Measurements from ENCODE around the gene ATP6V1D. TPM values are rescaled to one million over a fixed set of nuclear protein-coding genes. Genes with fewer than 3 reads are reported as not detected.
A peak's percentile ranks its signal among the peaks of the same experiment; 100 is the strongest.
"Not testable (repeated sequence)": the region's sequence is repeated elsewhere in the genome, so short reads cannot be mapped to it uniquely, and the experiment has no call there.

Gene ATP6V1D
- 10 to 100 TPM; 32.4 to 33.5 TPM for total RNA-seq

DNA sequence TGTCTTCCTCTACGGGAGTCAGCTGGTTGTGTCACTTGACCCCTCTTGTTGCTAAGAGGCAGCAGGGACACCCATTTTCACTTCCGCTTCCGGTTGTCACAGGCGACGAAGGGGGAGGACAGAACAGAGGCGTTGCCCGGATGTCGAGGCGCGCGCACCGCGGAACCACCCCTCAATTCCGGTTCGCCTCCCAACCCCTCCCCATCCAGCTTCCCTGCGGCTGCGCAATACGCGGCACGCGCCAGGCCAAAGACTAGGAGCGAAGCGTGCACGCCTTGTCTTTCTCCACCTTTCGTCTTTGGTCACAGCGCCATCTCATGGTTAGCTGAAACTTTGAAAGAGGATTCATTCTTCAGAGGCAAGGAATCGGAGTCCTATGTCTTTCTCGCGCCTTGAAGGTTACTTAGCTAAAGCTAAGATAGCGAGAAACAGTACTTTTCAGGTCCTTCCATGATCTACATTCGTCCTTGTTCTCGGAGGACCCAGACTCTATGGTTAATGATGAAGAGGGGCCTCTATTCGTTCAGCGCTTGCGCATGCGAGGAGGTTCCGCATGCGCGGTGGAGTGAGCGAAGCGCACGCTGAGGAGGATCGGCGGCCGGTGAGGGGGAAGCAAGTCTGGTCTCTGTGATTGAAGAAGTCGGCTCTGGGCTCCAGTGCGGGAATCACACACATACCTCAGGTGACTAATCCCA is at the start of gene ATP6V1D, which contains the start of gene EIF2S1:
Gene ATP6V1D, minus strand, starts transcription at position 30 of the 695 bp plus-strand sequence. CDS start 106 bp downstream, outside the sequence.
Gene EIF2S1, plus strand, starts transcription at position 554 of the 695 bp plus-strand sequence. CDS start 4,440 bp downstream, outside the sequence.
- CTCF ChIA-PET, result interaction anchor here (0.7 to 2.0 kb wide), 18 partner anchors 9 to 240 kb away, joined by 3 to 12 read pairs (median 4); partner anchors contain the start of genes PALS1 and PIGH
- Mint-ChIP-seq H3K27ac (peak within 1 kb of the TSS; percentile 93), H3K27me3 (no peaks in the 10 kb centered on the region), H3K4me1 (peaks cover 67% of the 10 kb centered on the region), H3K4me3 (peak within 1 kb of the TSS; percentile 99), H3K9me3 (ENCODE audit: low read depth) (no peaks in the 10 kb centered on the region), H3K36me3 (peaks cover 18% of the 10 kb centered on the region)
- ATAC-seq (peak; percentile 92), DNase-seq (peak; percentile 100)

DNA sequence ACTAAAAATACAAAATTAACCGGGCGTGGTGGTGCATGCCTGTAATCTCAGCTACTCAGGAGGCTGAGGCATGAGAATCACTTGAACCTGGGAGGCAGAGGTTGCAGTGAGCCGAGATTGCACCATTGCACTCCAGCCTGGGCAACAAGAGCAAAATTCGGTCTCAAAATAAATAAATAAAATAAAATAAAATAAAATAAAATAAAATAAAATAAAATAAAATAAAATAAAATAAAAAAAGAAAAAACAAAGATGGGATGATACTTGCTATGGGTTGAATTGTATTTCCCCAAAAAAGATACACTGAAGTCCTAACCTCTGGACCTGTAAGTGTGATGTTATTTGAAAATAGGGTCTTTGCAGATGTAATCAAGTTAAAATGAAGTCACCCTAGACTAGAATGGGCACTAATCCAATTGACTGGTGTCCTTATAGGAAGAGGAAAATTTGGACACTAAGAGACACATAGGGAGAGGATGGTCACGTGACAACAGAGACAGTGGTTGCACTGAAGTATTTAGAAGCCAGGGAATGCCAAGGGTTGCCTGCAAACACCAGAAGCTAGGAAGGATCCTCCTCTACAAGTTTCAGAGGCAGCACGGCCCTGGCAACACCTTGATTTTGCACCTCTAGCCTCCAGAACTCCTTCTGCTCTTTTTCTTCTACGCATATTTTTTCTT is 48.7 kb upstream of the ATP6V1D start:
- H3K36me3 Mint-ChIP-seq; ATAC-seq; H3K9me3 Mint-ChIP-seq (ENCODE audit: low read depth); H3K4me3 Mint-ChIP-seq; H3K27ac Mint-ChIP-seq; H3K4me1 Mint-ChIP-seq; DNase-seq; CTCF ChIA-PET: not testable (repeated sequence)
- peaks cover 14% of the 10 kb centered on the region for H3K27me3 Mint-ChIP-seq

DNA sequence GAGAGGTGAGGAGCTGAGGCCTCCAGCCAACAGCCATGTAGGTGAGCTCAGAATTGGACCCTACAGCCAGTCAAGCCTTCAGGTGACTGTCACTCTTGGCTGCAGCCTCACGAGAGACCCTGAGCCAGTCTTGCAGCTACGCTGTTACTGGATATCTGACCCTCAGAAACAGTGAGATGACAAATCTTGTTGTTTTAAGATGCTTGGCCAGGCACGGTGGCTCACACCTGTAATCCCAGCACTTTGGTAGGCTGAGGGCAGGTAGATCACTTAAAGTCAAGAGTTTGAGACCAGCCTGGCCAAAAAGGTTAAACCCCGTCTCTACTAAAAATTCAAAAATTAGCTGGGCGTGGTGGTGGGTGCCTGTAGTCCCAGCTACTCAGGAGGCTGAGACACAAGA is 46.2 kb upstream of the ATP6V1D start:
- CTCF ChIA-PET, result interaction anchor here (1.0 kb wide), 1 partner anchor 22 kb away, joined by 4 read pairs; no protein-coding TSS in a partner anchor
- ATAC-seq (no peak), DNase-seq (no peak)
- Mint-ChIP-seq H3K4me3 (no peak overlapping the region), H3K27ac (no peak overlapping the region), H3K9me3 (ENCODE audit: low read depth) (no peaks in the 10 kb centered on the region), H3K4me1 (no peaks in the 10 kb centered on the region), H3K36me3 (no peaks in the 10 kb centered on the region), H3K27me3 (peaks cover 2% of the 10 kb centered on the region)

DNA sequence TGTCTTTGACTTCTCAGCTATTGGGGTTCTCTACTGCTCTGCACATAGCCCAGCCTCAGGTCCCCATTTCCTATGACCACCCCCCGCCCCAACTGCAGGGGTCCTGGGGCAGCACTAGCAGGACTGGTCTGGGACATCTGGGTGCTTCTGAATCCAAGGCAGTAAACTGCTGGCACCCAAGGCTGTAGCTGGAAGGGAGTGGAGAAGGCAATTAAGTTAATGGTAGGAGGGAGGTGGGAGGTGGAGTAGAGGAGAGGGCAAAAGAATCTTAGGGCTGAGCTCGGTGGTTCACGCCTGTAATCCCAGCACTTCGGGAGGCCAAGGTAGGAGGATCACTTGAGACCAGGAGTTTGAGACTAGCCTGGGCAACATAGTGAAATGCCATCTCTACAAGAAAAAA is 40.8 kb upstream of the ATP6V1D start:
- ATAC-seq (no peak), DNase-seq (no peak)
- no peaks in the 10 kb centered on the region for H3K9me3 Mint-ChIP-seq (ENCODE audit: low read depth)
- no peak overlapping the region for H3K27ac Mint-ChIP-seq
- CTCF ChIA-PET, result interaction anchor here (0.9 kb wide), 1 partner anchor 27 kb away, joined by 3 read pairs; no protein-coding TSS in a partner anchor
- H3K4me3 Mint-ChIP-seq, result no peak overlapping the region
- H3K4me1 Mint-ChIP-seq, result no peaks in the 10 kb centered on the region
- no peaks in the 10 kb centered on the region for H3K36me3 Mint-ChIP-seq
- H3K27me3 Mint-ChIP-seq, result peaks cover 8% of the 10 kb centered on the region

DNA sequence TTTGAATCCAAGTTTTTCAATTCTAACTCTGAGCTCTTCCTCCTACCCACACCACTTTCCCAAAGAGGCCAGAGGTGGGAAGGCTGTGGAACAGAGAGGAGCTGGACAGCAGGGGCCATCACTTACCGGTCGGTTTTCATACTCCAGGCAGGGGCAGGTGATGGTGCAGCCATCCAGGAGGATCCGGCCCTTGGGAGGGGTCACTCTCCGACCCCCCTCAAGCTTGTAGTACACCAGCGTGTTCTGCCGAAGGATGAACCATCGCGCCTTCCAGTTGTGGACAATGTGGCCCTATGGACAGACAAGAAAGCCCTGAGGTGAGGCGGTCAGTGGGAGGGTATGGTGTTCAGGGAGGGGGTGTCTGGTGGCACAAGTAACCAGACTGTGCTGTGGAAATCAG is 37.9 kb upstream of the ATP6V1D start:
- peaks cover 8% of the 10 kb centered on the region for H3K27me3 Mint-ChIP-seq
- H3K4me1 Mint-ChIP-seq, result no peaks in the 10 kb centered on the region
- no peak for ATAC-seq
- H3K4me3 Mint-ChIP-seq, result no peak overlapping the region
- no peak overlapping the region for H3K27ac Mint-ChIP-seq
- CTCF ChIA-PET, result no interaction called here
- no peaks in the 10 kb centered on the region for H3K36me3 Mint-ChIP-seq
- no peaks in the 10 kb centered on the region for H3K9me3 Mint-ChIP-seq (ENCODE audit: low read depth)
- DNase-seq, result no peak

DNA sequence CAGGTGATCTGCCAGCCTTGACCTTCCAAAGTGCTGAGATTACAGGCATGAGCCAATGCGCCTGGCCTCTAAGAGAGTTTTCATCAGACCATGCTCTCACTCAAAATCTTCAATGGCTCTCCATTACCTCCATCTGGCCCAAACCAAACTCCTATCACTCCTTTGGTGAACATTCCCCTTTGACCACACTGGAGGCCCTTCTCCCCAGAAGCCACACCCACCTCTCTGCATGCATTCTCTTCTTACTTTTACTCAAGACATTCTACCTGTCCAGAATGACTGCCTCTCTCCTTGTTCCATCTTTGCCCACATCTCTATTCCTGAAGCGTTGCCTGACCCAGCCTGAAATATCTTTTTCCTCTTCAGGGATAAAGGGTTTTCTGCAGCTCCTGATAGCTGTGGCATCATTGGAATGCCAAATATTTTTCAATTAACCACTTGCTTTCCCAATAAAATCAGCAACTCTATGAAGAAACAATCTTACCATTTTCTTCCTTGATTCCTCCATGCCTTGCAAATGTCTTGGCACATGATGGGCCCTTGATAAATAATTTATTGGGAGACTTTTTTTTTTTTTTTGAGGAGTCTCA is 36.9 kb upstream of the ATP6V1D start:
- H3K4me1 Mint-ChIP-seq, result no peaks in the 10 kb centered on the region
- no peaks in the 10 kb centered on the region for H3K36me3 Mint-ChIP-seq
- H3K27me3 Mint-ChIP-seq, result peaks cover 8% of the 10 kb centered on the region
- CTCF ChIA-PET, result no interaction called here
- ATAC-seq, result no peak
- DNase-seq, result no peak
- H3K27ac Mint-ChIP-seq, result no peak overlapping the region
- H3K4me3 Mint-ChIP-seq, result no peak overlapping the region
- no peaks in the 10 kb centered on the region for H3K9me3 Mint-ChIP-seq (ENCODE audit: low read depth)

DNA sequence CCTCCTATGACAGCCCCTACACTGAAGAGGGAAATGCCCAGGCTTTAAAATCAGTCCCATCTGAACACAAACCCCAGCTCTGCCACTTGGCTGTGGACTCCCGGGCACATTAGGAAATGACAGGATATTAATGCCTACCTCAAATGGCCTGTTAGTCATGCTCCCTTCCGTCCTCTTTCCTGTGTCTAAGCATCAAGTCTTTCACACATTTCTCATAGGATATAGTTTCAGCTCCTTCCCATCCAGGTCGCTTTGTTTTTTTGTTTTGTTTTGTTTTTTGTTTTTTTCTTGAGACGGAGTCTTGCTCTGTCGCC is 36.2 kb upstream of the ATP6V1D start:
- DNase-seq (no peak), ATAC-seq (no peak)
- H3K27ac Mint-ChIP-seq, result no peak overlapping the region
- H3K4me1 Mint-ChIP-seq, result peaks cover 1% of the 10 kb centered on the region
- H3K4me3 Mint-ChIP-seq, result no peak overlapping the region
- CTCF ChIA-PET, result no interaction called here
- H3K27me3 Mint-ChIP-seq, result peaks cover 8% of the 10 kb centered on the region
- H3K9me3 Mint-ChIP-seq (ENCODE audit: low read depth), result no peaks in the 10 kb centered on the region
- H3K36me3 Mint-ChIP-seq, result no peaks in the 10 kb centered on the region

DNA sequence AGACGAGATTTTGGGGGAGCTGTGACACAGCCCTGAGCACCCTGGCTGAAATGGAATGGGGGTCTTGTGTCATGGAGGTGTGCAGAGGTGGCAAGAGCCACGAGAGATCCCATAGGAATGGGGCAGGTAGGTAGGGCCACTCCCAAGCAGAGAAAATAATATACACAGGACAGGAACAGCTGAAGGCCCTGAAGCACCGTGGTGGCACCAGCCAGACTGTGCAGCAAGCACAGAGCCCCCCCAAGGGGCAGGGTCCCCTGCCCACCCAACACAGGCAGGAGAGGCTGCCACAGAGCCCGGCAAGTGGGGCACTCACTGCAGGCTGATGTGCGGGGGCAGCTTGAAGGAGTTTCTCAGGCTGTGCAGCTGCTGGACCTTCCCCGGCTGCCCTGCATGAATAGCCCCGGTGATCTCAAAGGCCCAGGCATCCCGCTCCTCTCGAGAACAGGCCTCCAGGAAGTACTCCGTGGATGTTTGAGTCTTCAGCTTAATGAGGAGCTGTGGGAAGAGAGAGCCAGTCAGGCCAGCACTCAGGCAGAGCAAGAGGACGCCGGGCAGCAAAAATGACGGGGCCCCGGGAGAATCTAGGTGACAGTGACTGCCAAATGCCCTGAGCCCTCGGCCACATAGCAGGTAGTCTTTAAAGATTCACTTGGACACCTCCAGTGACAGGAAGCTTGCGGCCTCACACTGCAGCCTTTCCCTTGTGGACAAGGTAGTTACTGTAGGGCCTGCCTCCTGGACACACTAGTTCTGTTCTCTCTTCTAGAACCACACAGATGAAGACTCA is 35.7 kb upstream of the ATP6V1D start:
- Mint-ChIP-seq H3K4me1 (peaks cover 3% of the 10 kb centered on the region), H3K9me3 (ENCODE audit: low read depth) (no peaks in the 10 kb centered on the region), H3K27me3 (peaks cover 5% of the 10 kb centered on the region), H3K36me3 (no peaks in the 10 kb centered on the region), H3K27ac (no peak overlapping the region), H3K4me3 (no peak overlapping the region)
- ATAC-seq (no peak), DNase-seq (no peak)
- CTCF ChIA-PET, result no interaction called here

DNA sequence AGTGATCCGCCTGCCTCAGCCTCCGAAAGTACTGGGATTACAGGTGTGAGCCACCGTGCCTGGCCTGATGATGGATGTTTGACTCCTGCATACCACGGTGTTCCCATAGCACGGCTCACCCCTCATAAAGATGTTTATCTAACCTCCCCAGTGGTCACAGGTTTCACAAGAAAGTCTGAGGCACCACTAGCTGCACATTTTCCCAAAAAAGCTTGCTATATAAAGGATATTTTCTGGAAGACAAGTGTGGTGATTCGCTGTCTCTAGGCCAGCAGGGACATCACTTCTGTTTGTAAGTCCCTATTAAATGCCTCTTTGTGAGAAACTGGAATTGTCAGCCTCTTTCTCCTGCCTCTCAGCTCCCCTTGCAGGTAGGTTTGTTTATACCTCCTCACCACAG is 34.1 kb upstream of the ATP6V1D start:
- no peak overlapping the region for H3K4me3 Mint-ChIP-seq
- H3K27ac Mint-ChIP-seq, result no peak overlapping the region
- no peaks in the 10 kb centered on the region for H3K36me3 Mint-ChIP-seq
- no peak for ATAC-seq
- H3K27me3 Mint-ChIP-seq, result peaks cover 3% of the 10 kb centered on the region
- peaks cover 3% of the 10 kb centered on the region for H3K4me1 Mint-ChIP-seq
- H3K9me3 Mint-ChIP-seq (ENCODE audit: low read depth), result no peaks in the 10 kb centered on the region
- CTCF ChIA-PET, result no interaction called here
- no peak for DNase-seq

DNA sequence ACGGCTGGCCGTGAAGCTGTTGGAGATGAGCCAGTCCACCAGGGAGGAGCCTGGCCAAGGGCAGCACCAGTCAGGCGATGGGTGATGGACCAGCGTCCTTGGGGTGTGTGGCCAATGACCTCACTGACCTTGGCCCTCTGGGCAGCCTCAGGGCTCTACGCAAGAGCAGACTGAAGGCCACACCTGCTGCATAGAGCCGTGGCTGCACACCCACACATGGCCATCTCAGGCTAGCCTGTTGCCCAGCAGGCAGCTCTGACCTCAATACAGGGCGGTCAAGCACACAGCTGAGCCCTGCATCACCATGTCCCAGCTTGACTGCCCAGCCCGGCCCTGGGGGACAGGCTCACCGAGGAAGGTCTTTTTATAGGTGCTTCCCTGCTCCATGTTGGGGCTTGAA is 33.2 kb upstream of the ATP6V1D start:
- CTCF ChIA-PET, result no interaction called here
- Mint-ChIP-seq H3K4me3 (no peak overlapping the region), H3K9me3 (ENCODE audit: low read depth) (no peaks in the 10 kb centered on the region), H3K27ac (no peak overlapping the region), H3K36me3 (peaks cover 2% of the 10 kb centered on the region), H3K27me3 (no peaks in the 10 kb centered on the region), H3K4me1 (peaks cover 3% of the 10 kb centered on the region)
- no peak for DNase-seq
- no peak for ATAC-seq

DNA sequence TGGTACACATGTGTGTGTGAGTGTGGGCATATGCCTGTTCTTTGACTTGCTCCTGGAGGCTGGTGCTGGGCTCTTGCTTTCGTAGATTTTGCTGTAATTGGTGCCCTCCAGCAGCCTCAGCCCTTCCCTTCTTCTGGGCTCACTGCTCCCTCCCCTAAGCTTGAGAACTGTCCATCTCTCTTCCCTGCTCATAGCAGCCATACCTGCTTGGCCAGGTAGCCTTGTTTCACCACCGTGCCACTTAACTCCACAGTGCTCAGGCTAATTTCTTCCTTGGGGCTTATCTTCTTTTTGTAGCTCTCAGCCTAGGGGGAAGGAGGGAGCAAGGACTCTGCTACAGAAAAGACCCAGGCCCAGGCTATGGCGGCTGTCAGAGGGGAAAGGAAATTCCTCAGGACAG is 32.5 kb upstream of the ATP6V1D start:
- Mint-ChIP-seq H3K36me3 (peaks cover 4% of the 10 kb centered on the region), H3K4me1 (peaks cover 3% of the 10 kb centered on the region), H3K9me3 (ENCODE audit: low read depth) (no peaks in the 10 kb centered on the region), H3K27ac (no peak overlapping the region), H3K4me3 (no peak overlapping the region), H3K27me3 (no peaks in the 10 kb centered on the region)
- ATAC-seq, result no peak
- DNase-seq, result no peak
- CTCF ChIA-PET, result interaction anchor here (1.3 kb wide), 1 partner anchor 312 kb away, joined by 3 read pairs; no protein-coding TSS in a partner anchor

DNA sequence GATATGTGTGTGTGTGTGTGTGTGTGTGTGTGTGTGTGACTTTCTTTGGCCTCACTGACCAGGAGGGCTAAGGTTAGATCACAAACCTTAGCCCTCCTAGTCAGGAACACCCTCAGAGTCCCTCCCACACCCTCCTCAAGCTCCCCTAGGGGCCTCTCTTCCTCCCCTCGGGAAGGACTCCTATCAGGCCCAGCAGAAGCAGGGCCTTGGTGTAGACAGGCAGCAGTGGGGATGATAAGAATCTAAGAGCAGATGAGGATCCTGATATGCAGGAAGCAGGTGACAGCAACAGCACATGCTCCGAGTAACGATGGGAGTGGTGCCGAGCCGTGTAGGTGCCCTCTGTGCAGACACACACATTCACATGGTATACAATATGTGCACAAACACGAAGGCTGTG is 31.7 kb upstream of the ATP6V1D start:
- Mint-ChIP-seq H3K36me3 (peaks cover 9% of the 10 kb centered on the region), H3K4me3 (no peak overlapping the region), H3K27ac (no peak overlapping the region), H3K4me1 (peaks cover 3% of the 10 kb centered on the region), H3K27me3 (no peaks in the 10 kb centered on the region), H3K9me3 (ENCODE audit: low read depth) (no peaks in the 10 kb centered on the region)
- ATAC-seq (no peak), DNase-seq (no peak)
- CTCF ChIA-PET, result interaction anchor here (0.7 to 1.5 kb wide), 3 partner anchors 36 to 313 kb away, joined by 3 to 5 read pairs (median 3); no protein-coding TSS in a partner anchor
